ENCODE results near the gene RBM33. TPM values are rescaled to one million over a fixed set of nuclear protein-coding genes. Genes with fewer than 3 reads are reported as not detected.

Gene RBM33
- polyA plus RNA-seq, 2 of the 4 experiments (the other 2 are of a cell fraction) = 21.7 to 21.9 TPM

- no peak for FAIRE-seq
Measured at GRCh38 chr7:155809332-155809946, 165.0 kb downstream of the RBM33 start.

DNA sequence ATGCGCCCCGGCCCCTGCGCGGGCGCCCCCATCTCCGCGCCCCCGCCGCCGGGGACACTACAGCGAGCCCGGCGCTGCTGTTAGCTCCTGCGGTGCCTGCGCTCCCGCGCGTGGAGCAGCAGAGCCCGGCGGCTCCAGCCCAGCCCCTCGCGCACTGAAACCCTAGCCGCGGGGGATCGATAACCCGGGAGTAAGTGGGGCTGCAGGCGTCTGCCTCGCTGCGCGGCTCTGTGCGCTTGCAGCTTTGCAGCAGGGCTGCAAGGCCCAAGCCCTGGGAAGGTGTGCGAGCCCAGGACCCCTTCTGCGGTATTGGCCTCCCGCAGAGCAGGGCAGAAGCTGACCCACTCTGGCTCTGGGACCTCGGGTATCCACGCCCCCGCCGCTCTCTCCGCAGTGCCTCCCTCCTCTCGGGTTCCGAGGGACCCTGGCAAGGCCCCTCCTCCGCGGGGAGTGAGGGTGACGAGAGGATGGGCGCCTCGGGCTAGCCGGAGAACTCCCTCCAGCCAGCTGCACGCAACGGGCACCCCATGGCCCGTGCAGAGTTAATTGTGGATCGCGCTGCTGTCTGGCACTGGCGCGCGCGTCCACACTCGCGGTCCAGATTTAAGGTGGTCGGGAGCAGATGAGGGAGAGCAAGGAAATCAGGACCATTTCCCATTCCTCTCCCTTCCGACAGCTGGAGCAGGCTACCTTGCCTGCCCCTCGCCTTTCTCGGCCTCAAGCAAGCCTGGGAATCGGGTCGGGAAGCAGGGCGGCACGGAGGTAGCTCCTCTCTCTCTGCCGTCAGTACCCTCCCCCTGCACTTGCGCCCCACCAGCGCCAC is 165.7 kb downstream of the RBM33 start:
- peak overlapping the region; percentile 83 to 92; a peak in 5 of 6 replicates for H3K27ac ChIP-seq
- H3K4me2 ChIP-seq = peak overlapping the region; percentile 94
- FAIRE-seq = no peak
- POLR2A ChIA-PET = no interaction called here
- H3K9me3 ChIP-seq = no peaks in the 10 kb centered on the region
- DNase-seq (ENCODE audit: low read depth in 1 of 2, low spot score in 1 of 2) = no peak
- peaks cover 43% of the 10 kb centered on the region for H3K4me1 ChIP-seq
- CTCF ChIA-PET = interaction anchor here (0.7 to 7.9 kb wide), 5 partner anchors 11 to 954 kb away, joined by 3 to 67 read pairs (median 3); no protein-coding TSS in a partner anchor
- WGBS (ENCODE audit: missing lambda C conversion rate) = 46% methylated on average over 33 of the region's 69 CpGs
- no peak for TF ChIP-seq RCOR1 (IDR thresholded peaks at IDR 0.05; ENCODE audit: low read depth, low read length)
- no peak for TF ChIP-seq GATA3 (IDR thresholded peaks at IDR 0.05; ENCODE audit: borderline replicate concordance)
- no peak for TF ChIP-seq RARB (CRISPR knock-in tag; IDR thresholded peaks at IDR 0.05)
- no peak for TF ChIP-seq TP53 (CRISPR knock-in tag; IDR thresholded peaks at IDR 0.05)
- TF ChIP-seq REST (IDR thresholded peaks at IDR 0.05) = no peak
- TF ChIP-seq JUN (IDR thresholded peaks at IDR 0.05) = no peak
- TF ChIP-seq NPAS2 (CRISPR knock-in tag; IDR thresholded peaks at IDR 0.05; ENCODE audit: borderline replicate concordance) = no peak
- TF ChIP-seq SREBF2 (IDR thresholded peaks at IDR 0.05) = no peak
- no peak for TF ChIP-seq FOXS1 (CRISPR knock-in tag; IDR thresholded peaks at IDR 0.05)
- no peak for TF ChIP-seq BCL3 (IDR thresholded peaks at IDR 0.05)
- TF ChIP-seq HDAC2 (IDR thresholded peaks at IDR 0.05) = no peak
- TF ChIP-seq EHMT2 (IDR thresholded peaks at IDR 0.05; ENCODE audit: low read depth) = no peak
- TF ChIP-seq HEYL (CRISPR knock-in tag; IDR thresholded peaks at IDR 0.05) = no peak
- TF ChIP-seq EHF (CRISPR knock-in tag; IDR thresholded peaks at IDR 0.05) = no peak
- TF ChIP-seq BHLHE40 (IDR thresholded peaks at IDR 0.05; ENCODE audit: low read depth, low read length) = no peak
- peak overlapping the region; percentile 51 for H3K4me3 ChIP-seq
- no peak for ATAC-seq

More at GRCh38 chr7:155809332-155809946, 165.0 kb downstream of the RBM33 start:
- ChIA-PET CTCF (interaction anchor here (1.0 to 7.9 kb wide), 4 partner anchors 276 to 954 kb away, joined by 3 to 67 read pairs (median 4); no protein-coding TSS in a partner anchor), POLR2A (no interaction called here)
- Histone ChIP-seq H3K4me2 (peak overlapping the region; percentile 94), H3K9me3 (no peaks in the 10 kb centered on the region), H3K4me1 (peaks cover 43% of the 10 kb centered on the region), H3K4me3 (peak overlapping the region; percentile 51), H3K27ac (peak overlapping the region; percentile 83 to 92)
- ATAC-seq (peak; percentile 1 to 5; a peak in 3 of 6 replicates), DNase-seq (ENCODE audit: low read depth in 1 of 2, low spot score in 1 of 2) (no peak)
- TF ChIP-seq RNF2 (IDR thresholded peaks at IDR 0.05; ENCODE audit: borderline replicate concordance, low read depth) (no peak), ZFP36 (IDR thresholded peaks at IDR 0.05; ENCODE audit: borderline replicate concordance, partially characterized antibody) (no peak), CHD2 (IDR thresholded peaks at IDR 0.05; ENCODE audit: low read length, partially characterized antibody) (no peak), CBX8 (IDR thresholded peaks at IDR 0.05) (no peak), PHF8 (IDR thresholded peaks at IDR 0.05; ENCODE audit: borderline replicate concordance, low read depth) (no peak), SMC3 (IDR thresholded peaks at IDR 0.05) (no peak), HOXA7 (CRISPR knock-in tag; IDR thresholded peaks at IDR 0.05) (no peak), KDM5A (IDR thresholded peaks at IDR 0.05) (no peak), FOSL2 (IDR thresholded peaks at IDR 0.05) (no peak), FOSL2 (CRISPR knock-in tag; IDR thresholded peaks at IDR 0.05) (no peak), HOXB13 (CRISPR knock-in tag; IDR thresholded peaks at IDR 0.05; ENCODE audit: low read depth) (no peak), TFCP2L1 (CRISPR knock-in tag; IDR thresholded peaks at IDR 0.05) (no peak), NPAS2 (CRISPR knock-in tag; IDR thresholded peaks at IDR 0.05; ENCODE audit: borderline replicate concordance) (no peak), ZSCAN20 (CRISPR knock-in tag; IDR thresholded peaks at IDR 0.05) (no peak)
- TF ChIP-seq, protein P1, sequence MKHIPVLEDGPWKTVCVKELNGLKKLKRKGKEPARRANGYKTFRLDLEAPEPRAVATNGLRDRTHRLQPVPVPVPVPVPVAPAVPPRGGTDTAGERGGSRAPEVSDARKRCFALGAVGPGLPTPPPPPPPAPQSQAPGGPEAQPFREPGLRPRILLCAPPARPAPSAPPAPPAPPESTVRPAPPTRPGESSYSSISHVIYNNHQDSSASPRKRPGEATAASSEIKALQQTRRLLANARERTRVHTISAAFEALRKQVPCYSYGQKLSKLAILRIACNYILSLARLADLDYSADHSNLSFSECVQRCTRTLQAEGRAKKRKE (CRISPR knock-in tag; IDR thresholded peaks at IDR 0.05; ENCODE audit: low read depth) = no peak
- TF ChIP-seq, protein P2, sequence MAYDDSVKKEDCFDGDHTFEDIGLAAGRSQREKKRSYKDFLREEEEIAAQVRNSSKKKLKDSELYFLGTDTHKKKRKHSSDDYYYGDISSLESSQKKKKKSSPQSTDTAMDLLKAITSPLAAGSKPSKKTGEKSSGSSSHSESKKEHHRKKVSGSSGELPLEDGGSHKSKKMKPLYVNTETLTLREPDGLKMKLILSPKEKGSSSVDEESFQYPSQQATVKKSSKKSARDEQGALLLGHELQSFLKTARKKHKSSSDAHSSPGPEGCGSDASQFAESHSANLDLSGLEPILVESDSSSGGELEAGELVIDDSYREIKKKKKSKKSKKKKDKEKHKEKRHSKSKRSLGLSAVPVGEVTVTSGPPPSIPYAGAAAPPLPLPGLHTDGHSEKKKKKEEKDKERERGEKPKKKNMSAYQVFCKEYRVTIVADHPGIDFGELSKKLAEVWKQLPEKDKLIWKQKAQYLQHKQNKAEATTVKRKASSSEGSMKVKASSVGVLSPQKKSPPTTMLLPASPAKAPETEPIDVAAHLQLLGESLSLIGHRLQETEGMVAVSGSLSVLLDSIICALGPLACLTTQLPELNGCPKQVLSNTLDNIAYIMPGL (CRISPR knock-in tag; IDR thresholded peaks at IDR 0.05; ENCODE audit: borderline replicate concordance) = no peak
- 10% methylated on average over 13 of the region's 43 CpGs for WGBS (ENCODE audit: missing lambda C conversion rate)

All from A549 (cell line).